GM21423 (cell line): ENCODE data around the gene SLC28A2.
"Not testable (repeated sequence)": the region's sequence is repeated elsewhere in the genome, so short reads cannot be mapped to it uniquely, and the experiment has no call there.

Source experiments
- ATAC-seq: cut with Tn5 transposase; IDR thresholded peaks from one replicate; pipeline ENCODE4 v1.9.1; 2021; ENCODE audit warnings: mild to moderate bottlenecking, moderate library complexity; ENCODE audit not compliant: unreplicated experiment

SLC28A2 gene

GRCh38 chr15:45259796-45260195 is 7.8 kb downstream of the SLC28A2 start:
- no peak for ATAC-seq

- ATAC-seq, result no peak
Observed at GRCh38 chr15:45262906-45263461, 10.9 kb downstream of the SLC28A2 start.

- no peak for ATAC-seq
Observed at GRCh38 chr15:45263854-45264253, 11.8 kb downstream of the SLC28A2 start.

- no peak for ATAC-seq
Observed at GRCh38 chr15:45265506-45265905, 13.5 kb downstream of the SLC28A2 start.

DNA sequence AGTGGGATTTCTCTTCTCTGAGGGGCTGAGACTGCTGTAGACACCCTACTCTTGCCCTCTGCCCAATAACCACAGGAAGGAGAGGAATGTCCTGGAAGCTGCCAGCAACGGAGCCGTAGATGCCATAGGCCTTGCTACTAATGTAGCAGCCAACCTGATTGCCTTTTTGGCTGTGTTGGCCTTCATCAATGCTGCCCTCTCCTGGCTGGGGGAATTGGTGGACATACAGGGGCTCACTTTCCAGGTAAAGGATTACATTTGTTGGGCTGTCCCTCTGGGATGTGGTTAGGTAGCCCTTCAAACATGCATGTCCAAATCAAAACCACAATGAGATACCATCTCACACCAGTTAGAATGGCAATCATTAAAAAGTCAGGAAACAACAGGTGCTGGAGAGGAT is 16.1 kb downstream of the SLC28A2 start:
- ATAC-seq, result no peak

GRCh38 chr15:45274636-45275380 is 22.8 kb downstream of the SLC28A2 start:
- no peak for ATAC-seq

DNA sequence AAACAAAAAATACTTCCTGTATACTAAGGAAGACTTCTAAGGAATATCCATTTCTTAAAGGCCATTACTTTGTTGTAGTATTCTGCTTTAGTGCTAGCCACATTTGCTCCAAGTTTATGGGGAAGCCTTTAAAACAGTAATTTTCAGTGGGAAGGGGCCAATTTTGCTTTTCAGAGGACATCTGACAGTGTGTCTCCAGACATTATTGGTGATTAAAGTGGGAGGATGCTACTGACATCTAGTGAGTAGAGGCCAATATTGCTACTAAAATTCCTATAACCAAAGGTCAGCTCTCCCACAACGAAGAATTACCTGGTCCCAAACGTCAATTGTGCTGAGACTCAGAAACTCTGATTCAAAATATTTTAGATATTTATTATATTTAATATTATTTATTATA is 24.8 kb downstream of the SLC28A2 start:
- ATAC-seq, result no peak

DNA sequence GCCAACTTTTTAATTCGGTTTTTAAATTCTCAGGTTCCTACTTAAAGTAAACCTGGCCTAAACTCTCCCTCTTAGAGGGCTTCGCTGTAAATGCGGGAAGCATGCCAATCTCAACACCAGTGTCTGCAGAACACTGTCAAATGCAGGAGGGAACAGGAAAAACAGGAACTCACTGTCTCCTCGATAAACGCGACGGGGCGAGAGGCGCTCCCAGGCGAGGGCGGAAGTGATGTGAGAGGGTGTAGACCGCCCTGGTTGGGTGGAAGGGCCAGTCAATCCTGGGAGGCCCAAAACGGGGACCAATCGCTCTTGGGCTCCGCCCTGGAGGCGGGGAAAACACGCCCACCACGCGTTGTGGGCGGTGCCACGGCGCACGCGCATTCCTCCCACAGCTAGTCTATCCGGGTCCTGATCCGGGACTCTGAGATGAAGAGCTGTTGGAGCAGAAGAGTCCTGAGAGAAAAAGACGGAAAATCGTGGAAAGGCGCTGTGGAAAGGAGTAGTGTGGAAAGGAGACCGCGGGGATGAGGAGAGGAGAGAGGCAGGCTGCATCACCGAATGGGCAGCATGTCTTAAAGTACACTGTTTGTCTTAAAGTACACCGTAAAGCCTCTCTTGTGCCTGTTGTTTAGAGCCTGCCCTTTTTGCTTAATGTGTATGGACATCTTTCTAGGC is 27.1 kb downstream of the SLC28A2 start:
- peak; percentile 100 for ATAC-seq

GRCh38 chr15:45285413-45285812 is 33.4 kb downstream of the SLC28A2 start:
- ATAC-seq, result no peak

GRCh38 chr15:45287390-45287956 is 35.4 kb downstream of the SLC28A2 start:
- no peak for ATAC-seq

- ATAC-seq, result no peak
Observed at GRCh38 chr15:45288947-45289346, 36.9 kb downstream of the SLC28A2 start.

- ATAC-seq, result no peak
Observed at GRCh38 chr15:45291822-45292582, 40.0 kb downstream of the SLC28A2 start.

GRCh38 chr15:45293326-45293725 is 41.3 kb downstream of the SLC28A2 start:
- not testable (repeated sequence) for ATAC-seq

DNA sequence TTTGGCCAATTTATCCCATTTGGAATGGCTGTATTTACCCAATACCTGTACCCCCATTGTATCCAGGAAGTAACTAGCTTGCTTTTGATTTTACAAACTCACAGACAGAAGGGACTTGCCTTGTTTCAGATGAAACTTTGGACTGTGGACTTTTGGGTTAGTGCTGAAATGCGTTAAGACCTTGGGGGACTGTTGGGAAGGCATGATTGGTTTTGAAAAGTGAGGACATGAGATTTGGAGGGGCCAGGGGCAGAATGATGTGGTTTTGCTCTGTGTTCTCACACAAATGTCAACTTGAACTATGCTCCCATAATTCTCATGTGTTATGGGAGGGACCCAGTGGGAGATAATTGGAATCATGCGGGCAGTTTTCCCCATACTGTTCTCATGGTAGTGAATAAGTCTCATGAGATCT is 46.9 kb downstream of the SLC28A2 start:
- not testable (repeated sequence) for ATAC-seq

- no peak for ATAC-seq
Observed at GRCh38 chr15:45304711-45305110, 52.7 kb downstream of the SLC28A2 start.

GRCh38 chr15:45306105-45306504 is 54.1 kb downstream of the SLC28A2 start:
- no peak for ATAC-seq

DNA sequence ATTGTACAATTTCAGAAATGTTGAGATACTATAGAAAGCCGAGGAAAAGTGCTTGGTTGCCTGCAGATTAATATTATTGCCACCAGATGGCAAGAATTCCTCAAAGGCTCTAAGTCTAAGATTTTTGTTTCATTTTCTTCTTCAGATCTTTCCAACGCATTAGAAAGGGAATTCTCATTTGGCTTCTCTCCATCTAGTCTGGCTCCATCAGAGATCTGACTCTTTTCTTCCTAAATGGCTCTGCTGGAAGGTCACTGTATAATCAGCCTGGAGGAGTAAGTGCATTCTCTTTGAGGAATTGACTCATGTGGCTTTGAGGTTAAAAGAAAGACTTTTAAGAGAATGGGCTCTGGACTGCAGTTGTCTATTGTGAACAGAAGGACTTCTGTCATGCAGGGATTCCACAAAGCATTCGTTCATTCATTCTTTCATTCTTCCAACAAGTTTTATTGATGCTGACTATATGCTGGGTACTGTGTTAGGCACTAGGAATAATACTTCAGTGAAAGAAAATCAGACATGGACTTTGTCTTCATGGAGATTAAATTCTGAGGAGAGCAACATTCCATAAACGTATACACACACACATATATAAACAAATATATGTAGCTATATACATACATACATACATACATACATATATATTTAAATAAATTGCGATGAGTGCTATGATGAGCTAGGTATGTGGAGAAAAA is 55.3 kb downstream of the SLC28A2 start:
- ATAC-seq, result no peak

GRCh38 chr15:45314117-45314516 is 62.1 kb downstream of the SLC28A2 start:
- not testable (repeated sequence) for ATAC-seq

DNA sequence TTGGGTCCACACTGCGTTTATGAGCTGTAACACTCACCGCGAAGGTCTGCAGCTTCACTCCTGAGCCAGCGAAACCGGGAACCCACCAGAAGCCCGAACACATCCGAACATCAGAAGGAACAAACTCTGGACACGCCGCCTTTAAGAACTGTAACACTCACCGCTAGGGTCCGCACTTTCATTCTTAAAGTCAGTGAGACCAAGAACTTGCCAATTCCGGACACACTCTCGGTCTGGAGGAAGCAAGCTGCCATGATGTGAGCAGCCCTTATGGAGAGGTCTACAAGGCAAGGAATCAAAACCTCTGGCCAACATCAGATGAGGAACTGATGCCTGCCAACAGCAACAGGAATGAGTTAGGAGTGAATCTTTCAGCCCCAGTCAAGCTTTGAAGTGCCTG is 62.9 kb downstream of the SLC28A2 start:
- no peak for ATAC-seq

DNA sequence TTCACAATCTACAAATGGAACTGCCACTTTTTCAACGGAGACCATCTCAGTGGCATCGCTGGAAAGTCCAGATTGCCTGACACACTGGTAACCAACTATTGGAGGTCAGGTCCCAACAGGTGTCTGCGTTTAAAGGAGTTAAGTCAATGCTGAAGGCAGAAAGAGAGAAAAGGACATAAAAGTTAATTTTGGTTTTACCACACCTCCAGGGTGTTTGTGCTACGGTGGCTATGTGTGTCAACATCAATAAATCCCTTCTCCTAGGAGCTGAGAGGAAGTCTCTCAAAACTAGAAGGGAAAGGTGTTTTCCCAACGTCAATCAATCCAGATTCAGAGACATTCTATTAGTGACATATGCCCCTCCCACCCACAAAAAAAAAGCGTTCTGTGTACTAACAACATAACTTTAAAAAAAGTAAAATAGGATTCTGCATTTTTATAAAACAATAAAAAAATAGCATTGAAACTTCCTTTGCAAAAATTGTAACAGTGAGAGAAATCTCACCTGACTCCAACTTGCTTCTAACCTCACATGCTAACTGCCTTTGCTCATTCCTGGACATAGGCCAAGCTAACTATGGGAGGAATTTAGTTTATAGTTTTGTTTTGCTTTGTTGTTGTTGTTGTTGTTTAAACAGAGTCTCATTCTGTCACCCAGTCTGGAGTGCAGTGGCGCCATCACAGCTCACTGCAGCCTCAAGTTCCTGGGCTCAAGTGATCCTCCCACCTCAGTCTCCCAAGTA is 67.6 kb downstream of the SLC28A2 start:
- ATAC-seq, result no peak
